Sigmoid colon (tissue), 7 donors: ENCODE data around the gene PDXDC1. TPM values are rescaled to one million over a fixed set of nuclear protein-coding genes. Genes with fewer than 3 reads are reported as not detected.
A peak's percentile ranks its signal among the peaks of the same experiment; 100 is the strongest.
"Not testable (repeated sequence)": the region's sequence is repeated elsewhere in the genome, so short reads cannot be mapped to it uniquely, and the experiment has no call there.

Experiments used
- DNase-seq: peaks from one replicate; pipeline ENCODE4 v3.0.0-alpha.2; 2019
- H3K27ac ChIP-seq, 4 donors: fragments of 200-600 bp; sonication (generic); one replicate each; pipeline ENCODE4 v1.5.1; 2016 to 2019; ENCODE audit warnings: mild to moderate bottlenecking in 1 of 4
- H3K27me3 ChIP-seq, 3 donors: fragments of 200-600 bp; sonication (generic); one replicate each; pipeline ENCODE4 v1.5.1; 2019; ENCODE audit warnings: mild to moderate bottlenecking in 1 of 3
- H3K36me3 ChIP-seq, 4 donors: fragments of 200-600 bp; sonication (generic); one replicate each; pipeline ENCODE4 v1.5.1; 2016 to 2019
- H3K4me1 ChIP-seq, 4 donors: fragments of 200-600 bp; sonication (generic); one replicate each; pipeline ENCODE4 v1.5.1; 2017 to 2019
- H3K4me3 ChIP-seq, 4 donors: fragments of 200-600 bp; sonication (generic); one replicate each; pipeline ENCODE4 v1.5.1; 2017 to 2019; ENCODE audit warnings: mild to moderate bottlenecking in 2 of 4, moderate library complexity in 1 of 4
- H3K9me3 ChIP-seq, 4 donors: fragments of 200-600 bp in 3 of 4; sonication (generic) in 3 of 4; one replicate each; pipeline versions ENCODE4 v1.5.1 to v1.6.1; 2013 to 2019
- CTCF ChIP-seq, 4 experiments: fragments of 450-650 bp in 3 of 4; fragments of 200-600 bp in 1 of 4; IDR thresholded peaks; one replicate each; pipeline ENCODE4 v1.5.1; 2016 to 2019; ENCODE audit warnings: antibody characterized with exemption in 4 of 4, mild to moderate bottlenecking in 3 of 4, moderate library complexity in 2 of 4
- EP300 ChIP-seq, 4 donors: sonication (generic); formaldehyde crosslinking; IDR thresholded peaks; one replicate each; pipeline ENCODE4 v1.6.1; 2017; ENCODE audit warnings: antibody characterized with exemption in 4 of 4
- POLR2A ChIP-seq, 2 donors: fragments of 450-650 bp; IDR thresholded peaks; one replicate each; pipeline ENCODE4 v1.6.1; 2016; ENCODE audit warnings: antibody characterized with exemption in 2 of 2, mild to moderate bottlenecking in 2 of 2, moderate library complexity in 2 of 2
- POLR2AphosphoS5 ChIP-seq, 4 donors: sonication (generic); formaldehyde crosslinking; IDR thresholded peaks; one replicate each; pipeline ENCODE4 v1.6.1; 2017; ENCODE audit warnings: antibody characterized with exemption in 4 of 4
- WGBS, 2 donors: extraction: QIAGEN DNeasy Blood & Tissue Kit; methylation state at CpG; one replicate each; pipeline ENCODE4 v1.1.7; 2013; 5-methylcytosine and 5-hydroxymethylcytosine counted together
- intact Hi-C: fragments of 100-400 bp; cut with DNase I; formaldehyde crosslinking; loops from one replicate; pipeline ENCODE4 v1.15.1; 2023
- polyA plus RNA-seq, 3 donors: library from polyadenylated mRNA; stranded (reverse); fragments of 200-250 nt; gene quantifications; one replicate each; pipeline ENCODE4 v1.2.3, GENCODE V29; 2013
- total RNA-seq, 4 donors: library from RNA; depleted of rRNA; stranded (reverse); fragments of >200 nt; gene quantifications; one replicate each; pipeline ENCODE4 v1.1.0, GENCODE V29; 2016
- donor health status: healthy with polysubstance abuse.
- donor health status: Bipolar disorder and iron deficiency.
- donor health status: healthy.

The PDXDC1 gene
- total and polyA plus RNA-seq, 7 donors: 46.4 to 112 (median 57.3) TPM

DNA sequence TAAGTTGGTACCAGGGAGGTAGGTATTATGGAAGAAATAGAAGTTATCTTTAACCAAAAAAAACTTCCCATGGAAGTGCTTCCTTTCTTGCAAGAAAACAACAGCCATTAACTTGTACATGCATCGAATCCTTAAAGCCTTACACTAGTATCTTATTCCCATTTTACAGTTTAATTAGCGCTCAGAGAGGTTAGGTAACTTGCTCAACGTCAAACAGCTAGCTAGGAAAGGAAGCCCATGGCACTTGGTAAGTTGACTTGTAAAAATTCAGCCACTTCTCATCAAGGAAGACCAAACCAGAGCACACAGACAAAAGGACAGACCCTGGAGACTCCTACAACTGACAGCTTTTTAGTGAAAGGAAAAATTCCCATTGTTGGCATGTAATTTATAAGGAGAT lies 84.5 kb downstream of the PDXDC1 start:
- Histone ChIP-seq H3K4me3 (no peak overlapping the region), H3K27ac (no peak overlapping the region), H3K9me3 (no peaks in the 10 kb centered on the region), H3K36me3 (peaks cover 12 to 58% (median 20%) of the 10 kb centered on the region in 4 donors), H3K27me3 (no peaks in the 10 kb centered on the region), H3K4me1 (peaks cover 0 to 16% (median 11%) of the 10 kb centered on the region in 4 donors)
- WGBS, 2 donors: 65 to 88% methylated on average over 3 of the region's 3 CpGs
- intact Hi-C loops: no loop called here
- no peak for DNase-seq
- TF ChIP-seq CTCF (IDR thresholded peaks at IDR 0.05) (no peak), POLR2A (IDR thresholded peaks at IDR 0.05) (no peak), EP300 (IDR thresholded peaks at IDR 0.05) (no peak), POLR2AphosphoS5 (IDR thresholded peaks at IDR 0.05) (no peak)

GRCh38 chr16:15062085-15062810 lies 87.4 kb downstream of the PDXDC1 start:
- H3K36me3 ChIP-seq: peaks cover 12 to 79% (median 31%) of the 10 kb centered on the region in 4 donors
- H3K27ac ChIP-seq, DNase-seq, H3K27me3 ChIP-seq, intact Hi-C loops, H3K4me1 ChIP-seq, H3K9me3 ChIP-seq, H3K4me3 ChIP-seq: not testable (repeated sequence)
- WGBS, 2 donors: 46 to 72% methylated on average over 8 of the region's 8 CpGs

DNA sequence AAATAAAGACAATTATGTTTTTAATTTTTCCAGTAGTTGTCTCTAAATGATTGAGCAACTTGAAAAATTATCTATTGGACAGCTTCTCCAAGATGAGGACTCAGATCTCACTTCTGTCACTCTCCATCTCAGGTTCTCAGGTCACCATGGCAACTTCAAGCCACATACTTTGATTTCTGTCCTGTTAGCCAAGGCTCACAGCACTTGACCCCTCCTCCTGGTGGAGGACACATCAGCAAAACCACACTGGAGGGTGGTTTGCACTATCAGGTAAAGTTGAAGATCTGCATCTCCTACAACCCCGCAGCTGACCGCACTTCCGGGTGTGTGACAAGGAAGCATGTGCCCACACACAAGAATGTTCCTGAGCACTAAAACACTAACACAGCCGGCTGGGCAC lies 91.1 kb downstream of the PDXDC1 start:
- H3K4me1 ChIP-seq, H3K27me3 ChIP-seq, DNase-seq, intact Hi-C loops, H3K4me3 ChIP-seq, H3K27ac ChIP-seq, H3K9me3 ChIP-seq: not testable (repeated sequence)
- peaks cover 9 to 80% (median 32%) of the 10 kb centered on the region in 4 donors for H3K36me3 ChIP-seq
- 32 to 81% methylated on average over 4 of the region's 4 CpGs for WGBS, 2 donors

DNA sequence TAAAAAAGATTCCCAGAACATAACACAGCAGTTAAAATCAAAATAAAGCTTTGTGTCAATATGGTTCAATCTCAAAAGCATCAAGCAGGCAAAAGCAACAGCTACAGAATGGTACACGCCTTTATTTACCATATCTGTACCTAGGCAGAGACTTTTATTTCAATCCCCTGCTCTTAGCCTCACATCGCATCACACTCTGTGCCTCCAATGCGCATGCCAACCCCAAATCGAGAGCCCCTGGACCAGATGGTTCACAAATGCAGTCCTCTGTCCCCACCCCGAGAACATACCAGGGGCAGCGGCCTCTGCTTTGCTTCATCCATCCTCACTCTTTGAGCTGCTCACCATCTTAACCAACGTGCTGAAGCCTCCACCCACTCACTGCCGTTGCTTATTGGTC lies 91.9 kb downstream of the PDXDC1 start:
- H3K9me3 ChIP-seq, H3K27me3 ChIP-seq, H3K27ac ChIP-seq, DNase-seq, intact Hi-C loops, H3K4me3 ChIP-seq, H3K4me1 ChIP-seq: not testable (repeated sequence)
- WGBS, 2 donors: 70 to 87% methylated on average over 7 to 8 of the region's 8 CpGs
- peaks cover 5 to 77% (median 27%) of the 10 kb centered on the region in 4 donors for H3K36me3 ChIP-seq

GRCh38 chr16:15071013-15071412 lies 96.2 kb downstream of the PDXDC1 start:
- DNase-seq, intact Hi-C loops, H3K27ac ChIP-seq, H3K27me3 ChIP-seq, H3K4me3 ChIP-seq, H3K4me1 ChIP-seq, H3K9me3 ChIP-seq: not testable (repeated sequence)
- WGBS, 2 donors: 93 to 95% methylated on average over 4 of the region's 4 CpGs
- H3K36me3 ChIP-seq: peaks cover 16 to 70% (median 27%) of the 10 kb centered on the region in 4 donors

- H3K4me1 ChIP-seq, H3K27me3 ChIP-seq, H3K9me3 ChIP-seq, DNase-seq, intact Hi-C loops, H3K27ac ChIP-seq, H3K4me3 ChIP-seq: not testable (repeated sequence)
- TF ChIP-seq CTCF (IDR thresholded peaks at IDR 0.05): peak in 1 of 4 experiments; percentile 25
- H3K36me3 ChIP-seq: peaks cover 16 to 72% (median 31%) of the 10 kb centered on the region in 4 donors
- WGBS, 2 donors: 58 to 65% methylated on average over 15 of the region's 16 CpGs
Measured at GRCh38 chr16:15071916-15072769, 97.3 kb downstream of the PDXDC1 start.
